Measurements from ENCODE around the gene ELN.

The ELN gene

GRCh38 chr7:74061840-74062539 is 34.0 kb downstream of the ELN start:
- DNase-seq (ENCODE audit: low read depth): peak; percentile 87

- DNase-seq (ENCODE audit: low read depth): no peak
Observed at GRCh38 chr7:74063223-74063641, 35.3 kb downstream of the ELN start.

GRCh38 chr7:74063646-74064045 is 35.7 kb downstream of the ELN start:
- DNase-seq (ENCODE audit: low read depth): no peak

GRCh38 chr7:74064696-74065095 is 36.7 kb downstream of the ELN start:
- DNase-seq (ENCODE audit: low read depth): no peak

- no peak for DNase-seq (ENCODE audit: low read depth)
Observed at GRCh38 chr7:74066626-74067025, 38.7 kb downstream of the ELN start.

GRCh38 chr7:74068378-74069085 is 40.6 kb downstream of the ELN start:
- no peak for DNase-seq (ENCODE audit: low read depth)

GRCh38 chr7:74069086-74069541 is 41.1 kb downstream of the ELN start:
- no peak for DNase-seq (ENCODE audit: low read depth)

- DNase-seq (ENCODE audit: low read depth): no peak
Observed at GRCh38 chr7:74069790-74070618, 42.0 kb downstream of the ELN start.

- DNase-seq (ENCODE audit: low read depth): no peak
Observed at GRCh38 chr7:74070619-74070921, 42.6 kb downstream of the ELN start.

GRCh38 chr7:74071121-74071520 is 43.1 kb downstream of the ELN start:
- no peak for DNase-seq (ENCODE audit: low read depth)

GRCh38 chr7:74074770-74075169 is 46.8 kb downstream of the ELN start:
- no peak for DNase-seq (ENCODE audit: low read depth)

GRCh38 chr7:74078461-74078860 is 50.5 kb downstream of the ELN start:
- DNase-seq (ENCODE audit: low read depth): no peak

GRCh38 chr7:74082770-74083116 is 54.8 kb downstream of the ELN start:
- no peak for DNase-seq (ENCODE audit: low read depth)

- peak; percentile 50 for DNase-seq (ENCODE audit: low read depth)
Observed at GRCh38 chr7:74083117-74083876, 55.3 kb downstream of the ELN start, which contains the start of gene LIMK1. Gene LIMK1 (plus strand): TSS chr7:74083804. CDS start chr7:74083991, 187 bp downstream.

- no peak for DNase-seq (ENCODE audit: low read depth)
Observed at GRCh38 chr7:74083928-74084721, 56.2 kb downstream of the ELN start.

GRCh38 chr7:74084722-74085578 is 57.0 kb downstream of the ELN start:
- no peak for DNase-seq (ENCODE audit: low read depth)

- DNase-seq (ENCODE audit: low read depth): no peak
Observed at GRCh38 chr7:74087791-74088453, 59.9 kb downstream of the ELN start.

GRCh38 chr7:74092321-74092963 is 64.5 kb downstream of the ELN start:
- no peak for DNase-seq (ENCODE audit: low read depth)

GRCh38 chr7:74092964-74093471 is 65.0 kb downstream of the ELN start:
- DNase-seq (ENCODE audit: low read depth): no peak

Data from GM04504 (cell line).